PC-3 (cell line): ENCODE data around the gene ADAMTS13. TPM values are rescaled to one million over a fixed set of nuclear protein-coding genes. Genes with fewer than 3 reads are reported as not detected.

Experiments used
- ATAC-seq: fragments of 200-7000 bp; cut with Tn5 transposase; 2 replicates; pipeline ENCODE4 v1.9.1; 2020; ENCODE audit warnings: mild to moderate bottlenecking, moderate library complexity
- BruUV-seq: library from RNA; stranded (reverse); fragments of 400-500 nt; replicated peaks from 2 replicates; lab custom pipeline; 2021; lab: Mats Ljungman, UMichigan
- CTCF ChIA-PET: fragments of 300-600 bp; sonication (Branson Sonifier 250); formaldehyde crosslinking; loops from one replicate; lab custom pipeline; 2022; ENCODE audit warnings: antibody characterized with exemption; lab: Charles Lee
- POLR2A ChIA-PET: fragments of 300-600 bp; sonication (Branson Sonifier 250); formaldehyde crosslinking; loops from one replicate; lab custom pipeline; 2022; ENCODE audit warnings: antibody characterized with exemption; ENCODE audit not compliant: unreplicated experiment; lab: Charles Lee
- DNase-seq: peaks from one replicate; pipeline ENCODE4 v3.0.0-alpha.2; 2015
- H2AFZ ChIP-seq: fragments of 300-600 bp; sonication (generic); 2 replicates; pipeline ENCODE4 v1.6.0; 2016; ENCODE audit warnings: antibody characterized with exemption, low read length
- H3F3A ChIP-seq: fragments of 300-600 bp; sonication (generic); one replicate; pipeline ENCODE4 v1.6.0; 2017; ENCODE audit warnings: antibody characterized with exemption, low read length, control low read depth, mild to moderate bottlenecking; ENCODE audit not compliant: unreplicated experiment
- H3K27ac ChIP-seq: fragments of 300-600 bp; sonication (generic); 2 replicates; pipeline ENCODE4 v1.5.1; 2016; ENCODE audit warnings: mild to moderate bottlenecking, low read length
- H3K27me3 ChIP-seq: fragments of 300-600 bp; sonication (generic); 2 replicates; pipeline ENCODE4 v1.6.1; 2016; ENCODE audit warnings: low read length, mixed read lengths
- H3K36me3 ChIP-seq: fragments of 300-600 bp; sonication (generic); 2 replicates; pipeline ENCODE4 v1.6.1; 2016; ENCODE audit warnings: low read depth, mixed run types, low read length, mixed read lengths
- H3K4me1 ChIP-seq: fragments of 300-600 bp; sonication (generic); 2 replicates; pipeline ENCODE4 v1.5.1; 2016; ENCODE audit warnings: low read length; ENCODE audit not compliant: insufficient read depth
- H3K4me2 ChIP-seq: fragments of 300-600 bp; sonication (generic); 2 replicates; pipeline ENCODE4 v1.6.0; 2016; ENCODE audit warnings: low read length
- H3K4me3 ChIP-seq: fragments of 300-600 bp; sonication (generic); 2 replicates; pipeline ENCODE4 v1.5.1; 2016; ENCODE audit warnings: mild to moderate bottlenecking, low read length, mixed read lengths
- H3K79me2 ChIP-seq: fragments of 300-600 bp; sonication (generic); 2 replicates; pipeline ENCODE4 v1.6.1; 2017; ENCODE audit warnings: low read length, mixed read lengths
- H3K9ac ChIP-seq: fragments of 300-600 bp; sonication (generic); 2 replicates; pipeline ENCODE4 v1.6.0; 2016; ENCODE audit warnings: mild to moderate bottlenecking, low read length
- H3K9me2 ChIP-seq: fragments of 300-600 bp; sonication (generic); replicated peaks from 2 replicates; pipeline ENCODE4 v1.6.1; 2016; ENCODE audit warnings: mixed run types, low read length, mixed read lengths
- H3K9me3 ChIP-seq: fragments of 300-600 bp; sonication (generic); 2 replicates; pipeline ENCODE4 v1.6.1; 2016; ENCODE audit warnings: low read length, mixed read lengths
- H4K20me1 ChIP-seq: fragments of 300-600 bp; sonication (generic); 2 replicates; pipeline ENCODE4 v1.6.1; 2016; ENCODE audit warnings: low read length, mixed read lengths
- EZH2 ChIP-seq: fragments of 300-600 bp; sonication (generic); IDR thresholded peaks from one replicate; pipeline ENCODE4 v1.6.1; 2017; ENCODE audit warnings: antibody characterized with exemption, mild to moderate bottlenecking, low read length; ENCODE audit not compliant: unreplicated experiment
- EZH2phosphoT487 ChIP-seq: fragments of 300-600 bp; sonication (generic); IDR thresholded peaks from 2 replicates; pipeline ENCODE4 v1.6.1; 2018; ENCODE audit warnings: mild to moderate bottlenecking, antibody characterized with exemption, low read length, borderline replicate concordance
- intact Hi-C: fragments of 100-400 bp; cut with micrococcal nuclease; formaldehyde crosslinking; loops from 2 replicates; pipeline ENCODE4 v1.9.0; 2023
- total RNA-seq: library from RNA; depleted of rRNA; stranded (reverse); fragments of >200 nt; gene quantifications from 2 replicates; pipeline ENCODE4 v1.2.3, GENCODE V29; 2014
- TF ChIP-seq, protein P1 (sequence below): fragments of 300-600 bp; sonication (generic); conservative IDR thresholded peaks from 2 replicates; pipeline ENCODE4 v1.5.1; 2017; ENCODE audit warnings: antibody characterized with exemption, low read depth, mild to moderate bottlenecking, low read length

Gene ADAMTS13
- total RNA-seq, 1 experiment from 2014 or later = 0.95 TPM

DNA sequence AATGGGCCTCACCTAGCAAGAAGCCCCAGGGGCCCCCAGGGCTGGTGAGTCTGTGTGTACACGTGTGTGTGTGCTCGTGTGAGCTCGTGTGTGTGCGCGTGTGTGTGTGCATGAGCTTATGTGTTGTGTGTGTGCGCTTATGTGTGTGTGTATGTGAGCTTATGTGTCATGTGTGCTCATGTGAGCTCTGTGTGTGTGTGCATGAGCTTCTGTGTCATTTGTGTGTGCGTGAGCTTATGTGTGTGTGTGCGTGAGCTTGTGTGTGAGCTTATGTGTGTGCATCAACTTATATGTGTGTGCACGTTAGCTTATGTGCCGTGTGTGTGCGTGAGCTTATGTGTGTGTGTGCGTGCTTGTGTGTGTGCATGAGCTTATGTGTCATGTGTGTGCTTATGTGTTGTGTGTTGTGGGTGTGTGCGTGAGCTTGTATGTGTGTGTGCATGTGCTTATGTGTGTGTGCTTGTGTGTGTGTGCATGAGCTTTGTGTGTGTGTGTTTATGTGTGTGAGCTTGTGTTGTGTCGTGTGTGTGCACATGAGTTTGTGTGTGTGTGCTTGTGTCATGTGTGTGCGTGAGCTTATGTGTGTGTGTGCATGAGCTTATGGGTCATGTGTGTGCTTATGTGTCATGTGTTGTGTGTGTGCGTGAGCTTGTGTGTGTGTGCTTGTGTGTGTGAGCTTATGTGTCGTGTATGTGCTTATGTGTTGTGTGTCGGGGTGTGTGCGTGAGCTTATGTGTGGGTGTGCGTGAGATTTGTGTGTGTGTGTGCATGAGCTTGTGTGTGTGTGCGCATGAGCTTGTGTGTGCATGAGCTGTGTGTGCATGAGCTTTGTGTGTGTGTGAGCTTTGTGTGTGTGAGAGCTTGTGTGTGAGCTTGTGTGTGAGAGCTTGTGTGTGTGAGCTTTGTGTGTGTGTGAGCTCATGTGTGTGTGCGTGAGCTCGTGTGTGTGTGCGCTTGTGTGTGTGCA is 73.4 kb downstream of the ADAMTS13 start:
- ATAC-seq (no peak), DNase-seq (no peak)
- H3K27ac ChIP-seq = no peak overlapping the region
- CTCF ChIA-PET = no interaction called here
- H3K9ac ChIP-seq = no peak overlapping the region
- H3K79me2 ChIP-seq = no peaks in the 10 kb centered on the region
- H4K20me1 ChIP-seq = no peaks in the 10 kb centered on the region
- POLR2A ChIA-PET = no interaction called here
- H3F3A ChIP-seq = no peaks in the 10 kb centered on the region
- H3K4me3 ChIP-seq = no peak overlapping the region
- H3K4me1 ChIP-seq = no peaks in the 10 kb centered on the region
- H3K9me3 ChIP-seq = no peaks in the 10 kb centered on the region
- H3K9me2 ChIP-seq = no peaks in the 10 kb centered on the region
- no peak overlapping the region for H3K4me2 ChIP-seq
- no peak for TF ChIP-seq EZH2
- TF ChIP-seq EZH2phosphoT487 = no peak
- TF ChIP-seq, protein P1, sequence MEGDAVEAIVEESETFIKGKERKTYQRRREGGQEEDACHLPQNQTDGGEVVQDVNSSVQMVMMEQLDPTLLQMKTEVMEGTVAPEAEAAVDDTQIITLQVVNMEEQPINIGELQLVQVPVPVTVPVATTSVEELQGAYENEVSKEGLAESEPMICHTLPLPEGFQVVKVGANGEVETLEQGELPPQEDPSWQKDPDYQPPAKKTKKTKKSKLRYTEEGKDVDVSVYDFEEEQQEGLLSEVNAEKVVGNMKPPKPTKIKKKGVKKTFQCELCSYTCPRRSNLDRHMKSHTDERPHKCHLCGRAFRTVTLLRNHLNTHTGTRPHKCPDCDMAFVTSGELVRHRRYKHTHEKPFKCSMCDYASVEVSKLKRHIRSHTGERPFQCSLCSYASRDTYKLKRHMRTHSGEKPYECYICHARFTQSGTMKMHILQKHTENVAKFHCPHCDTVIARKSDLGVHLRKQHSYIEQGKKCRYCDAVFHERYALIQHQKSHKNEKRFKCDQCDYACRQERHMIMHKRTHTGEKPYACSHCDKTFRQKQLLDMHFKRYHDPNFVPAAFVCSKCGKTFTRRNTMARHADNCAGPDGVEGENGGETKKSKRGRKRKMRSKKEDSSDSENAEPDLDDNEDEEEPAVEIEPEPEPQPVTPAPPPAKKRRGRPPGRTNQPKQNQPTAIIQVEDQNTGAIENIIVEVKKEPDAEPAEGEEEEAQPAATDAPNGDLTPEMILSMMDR = no peak
- H3K27me3 ChIP-seq = no peaks in the 10 kb centered on the region
- intact Hi-C loops = no loop called here
- BruUV-seq = no TSS peak
- no peak overlapping the region for H2AFZ ChIP-seq
- no peaks in the 10 kb centered on the region for H3K36me3 ChIP-seq

DNA sequence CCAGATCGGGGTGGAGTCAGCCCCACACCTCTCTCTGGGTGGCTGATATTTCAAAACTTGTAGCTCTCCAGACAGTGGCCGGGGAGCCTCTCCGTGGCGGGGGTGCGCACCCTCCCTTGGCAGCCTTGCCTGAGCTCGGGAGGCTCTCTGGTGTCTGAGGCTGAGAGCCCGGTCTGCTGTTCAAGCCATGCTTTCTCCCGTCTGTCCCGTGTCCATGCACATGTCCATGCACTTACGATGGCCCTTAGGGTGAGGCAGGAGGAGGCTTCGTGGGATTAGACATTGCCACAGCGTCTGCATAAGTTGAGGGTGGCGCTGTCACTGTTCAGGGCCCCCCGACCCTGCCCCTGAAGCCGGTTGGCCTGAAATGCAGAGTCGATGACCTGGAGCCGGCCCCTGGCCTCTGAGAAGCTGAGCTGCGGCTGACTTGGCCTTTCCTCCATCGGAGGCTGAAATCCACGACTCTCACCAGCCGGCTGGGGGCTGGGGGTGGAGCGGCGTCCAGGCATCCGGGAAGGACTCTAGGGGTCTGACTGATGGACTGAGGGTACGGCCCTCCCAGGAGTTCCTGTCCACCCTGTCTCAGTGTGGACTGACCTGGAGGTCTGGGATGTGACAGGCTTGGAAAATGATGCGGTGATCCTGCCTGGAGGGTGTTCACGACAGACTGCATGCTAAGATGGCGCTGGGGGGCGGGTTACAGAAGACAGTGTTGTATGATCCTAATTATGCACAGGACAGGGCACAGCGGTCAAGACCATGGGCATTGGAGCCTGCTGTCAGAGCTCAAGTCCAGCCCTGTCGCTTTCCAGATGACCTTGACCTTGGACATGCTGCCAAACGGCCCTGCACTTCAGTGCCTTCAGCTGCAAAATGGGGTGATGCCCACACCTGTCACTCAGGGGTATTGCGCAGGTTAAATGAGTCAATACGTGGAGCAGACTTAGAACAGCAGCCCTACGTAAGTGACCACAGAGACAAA is 75.0 kb downstream of the ADAMTS13 start:
- no peak overlapping the region for H3K27ac ChIP-seq
- H3K36me3 ChIP-seq = no peaks in the 10 kb centered on the region
- H3K4me2 ChIP-seq = no peak overlapping the region
- H2AFZ ChIP-seq = no peak overlapping the region
- CTCF ChIA-PET = no interaction called here
- H3K9ac ChIP-seq = no peak overlapping the region
- H3F3A ChIP-seq = no peaks in the 10 kb centered on the region
- no peaks in the 10 kb centered on the region for H3K4me1 ChIP-seq
- no peaks in the 10 kb centered on the region for H3K79me2 ChIP-seq
- DNase-seq (no peak), ATAC-seq (no peak)
- no peaks in the 10 kb centered on the region for H3K9me2 ChIP-seq
- TF ChIP-seq, protein P1 = no peak
- TF ChIP-seq EZH2phosphoT487 (no peak), EZH2 (no peak)
- no peaks in the 10 kb centered on the region for H4K20me1 ChIP-seq
- POLR2A ChIA-PET = no interaction called here
- H3K27me3 ChIP-seq = no peaks in the 10 kb centered on the region
- intact Hi-C loops = no loop called here
- no TSS peak for BruUV-seq
- H3K4me3 ChIP-seq = no peak overlapping the region
- H3K9me3 ChIP-seq = 0 out of 2 replicates have a peak, but pooled peaks cover 6% of the 10 kb centered on the region
